ENCODE measurements around the gene IQCK. TPM values are rescaled to one million over a fixed set of nuclear protein-coding genes. Genes with fewer than 3 reads are reported as not detected.

Gene IQCK
- polyA plus RNA-seq, 4 donors = 1.1 to 12.6 (median 5.1) TPM

DNA sequence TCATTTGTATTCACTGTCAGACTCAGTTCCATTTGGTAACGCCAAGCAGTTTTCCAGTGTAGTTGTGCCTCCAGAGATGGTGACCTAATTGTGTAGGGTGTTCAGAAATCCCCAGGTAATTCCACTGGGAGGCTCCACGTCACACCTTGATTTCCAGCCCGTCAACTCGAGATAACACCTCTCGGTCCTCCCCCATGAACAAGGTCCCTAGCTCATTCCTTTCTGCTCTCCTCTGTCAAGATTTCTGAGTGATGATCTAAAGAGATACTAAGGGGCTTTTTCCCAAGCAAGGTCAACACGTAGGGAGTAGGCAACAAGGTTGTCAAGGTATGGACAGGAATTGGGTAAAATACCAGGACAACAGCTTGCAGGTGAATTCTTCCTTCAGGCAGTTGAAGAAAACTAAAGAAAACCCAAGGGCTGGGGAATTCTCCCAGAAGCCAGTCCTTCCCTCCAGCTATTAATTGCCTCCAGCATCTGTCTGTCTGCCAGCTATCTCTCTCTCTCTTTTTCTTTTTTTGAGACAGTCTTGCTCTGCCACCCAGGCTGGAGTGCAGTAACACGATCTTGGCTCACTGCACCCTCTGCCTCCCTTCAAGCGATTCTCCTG is 135.2 kb downstream of the IQCK start:
- no peaks in the 10 kb centered on the region for H3K9me3 ChIP-seq (ENCODE audit: control insufficient read depth in 2 of 2, insufficient read depth in 1 of 2, low read depth in 1 of 2, low read length in 1 of 2)
- DNase-seq (peak in 1 of 2 donors; percentile 24), FAIRE-seq (no peak)
- H3K4me1 ChIP-seq (ENCODE audit: control insufficient read depth in 3 of 3, insufficient read depth in 2 of 3, low read depth in 1 of 3, low read length in 2 of 3) = no peaks in the 10 kb centered on the region
- no peaks in the 10 kb centered on the region for H3K27me3 ChIP-seq (ENCODE audit: control insufficient read depth in 3 of 3, insufficient read depth in 3 of 3, low read length in 3 of 3)
- WGBS, 3 donors = 68 to 77% (median 71%) methylated on average over 8 of the region's 8 CpGs
- no peak overlapping the region for H3K27ac ChIP-seq (ENCODE audit: low read depth in 1 of 3, low read length in 2 of 3)
- H3K36me3 ChIP-seq (ENCODE audit: control insufficient read depth in 3 of 3, insufficient read depth in 2 of 3, low read depth in 1 of 3, low read length in 3 of 3) = peaks cover 0 to 10% (median 2%) of the 10 kb centered on the region in 3 donors
- no peak overlapping the region for H3K4me3 ChIP-seq (ENCODE audit: low read depth in 1 of 3, low read length in 3 of 3)

- Histone ChIP-seq H3K27me3 (ENCODE audit: control insufficient read depth in 3 of 3, insufficient read depth in 3 of 3, low read length in 3 of 3) (no peaks in the 10 kb centered on the region), H3K27ac (ENCODE audit: low read depth in 1 of 3, low read length in 2 of 3) (no peak overlapping the region), H3K36me3 (ENCODE audit: control insufficient read depth in 3 of 3, insufficient read depth in 2 of 3, low read depth in 1 of 3, low read length in 3 of 3) (peaks cover 0 to 17% (median 2%) of the 10 kb centered on the region in 3 donors), H3K4me1 (ENCODE audit: control insufficient read depth in 3 of 3, insufficient read depth in 2 of 3, low read depth in 1 of 3, low read length in 2 of 3) (no peaks in the 10 kb centered on the region), H3K9me3 (ENCODE audit: control insufficient read depth in 2 of 2, insufficient read depth in 1 of 2, low read depth in 1 of 2, low read length in 1 of 2) (no peaks in the 10 kb centered on the region), H3K4me3 (ENCODE audit: low read depth in 1 of 3, low read length in 3 of 3) (no peak overlapping the region)
- FAIRE-seq (no peak), DNase-seq (no peak)
- WGBS, 3 donors = 63 to 68% (median 66%) methylated on average over 7 of the region's 7 CpGs
Observed at GRCh38 chr16:19853742-19854542, 135.9 kb downstream of the IQCK start.

- Histone ChIP-seq H3K27me3 (ENCODE audit: control insufficient read depth in 3 of 3, insufficient read depth in 3 of 3, low read length in 3 of 3) (no peaks in the 10 kb centered on the region), H3K4me3 (ENCODE audit: low read depth in 1 of 3, low read length in 3 of 3) (no peak overlapping the region), H3K4me1 (ENCODE audit: control insufficient read depth in 3 of 3, insufficient read depth in 2 of 3, low read depth in 1 of 3, low read length in 2 of 3) (no peaks in the 10 kb centered on the region), H3K36me3 (ENCODE audit: control insufficient read depth in 3 of 3, insufficient read depth in 2 of 3, low read depth in 1 of 3, low read length in 3 of 3) (peaks cover 0 to 20% (median 2%) of the 10 kb centered on the region in 3 donors), H3K27ac (ENCODE audit: low read depth in 1 of 3, low read length in 2 of 3) (no peak overlapping the region), H3K9me3 (ENCODE audit: control insufficient read depth in 2 of 2, insufficient read depth in 1 of 2, low read depth in 1 of 2, low read length in 1 of 2) (no peaks in the 10 kb centered on the region)
- FAIRE-seq (no peak), DNase-seq (no peak)
- WGBS, 3 donors = 77 to 91% (median 84%) methylated on average over 6 of the region's 6 CpGs
Observed at GRCh38 chr16:19854543-19854876, 136.4 kb downstream of the IQCK start.

DNA sequence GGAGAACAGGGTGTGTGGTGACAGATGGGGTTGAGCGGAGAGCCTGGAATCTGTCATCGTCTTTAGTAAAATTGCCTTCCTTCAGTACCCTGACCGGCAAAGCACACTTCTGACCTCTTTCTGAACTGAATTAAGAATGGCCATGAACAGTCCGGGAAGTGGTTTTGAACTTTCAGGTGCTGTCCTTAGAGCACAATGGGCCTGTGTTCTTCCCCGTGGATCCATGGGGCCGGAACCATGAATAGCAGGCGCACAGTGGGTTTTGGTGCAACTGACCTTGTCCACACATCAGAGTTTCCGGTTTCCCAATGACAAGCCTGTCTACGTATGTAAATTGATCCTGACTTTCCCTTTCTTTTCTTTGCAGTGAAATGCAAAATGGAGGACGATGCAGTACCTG is 138.0 kb downstream of the IQCK start:
- Histone ChIP-seq H3K9me3 (ENCODE audit: control insufficient read depth in 2 of 2, insufficient read depth in 1 of 2, low read depth in 1 of 2, low read length in 1 of 2) (no peaks in the 10 kb centered on the region), H3K27me3 (ENCODE audit: control insufficient read depth in 3 of 3, insufficient read depth in 3 of 3, low read length in 3 of 3) (no peaks in the 10 kb centered on the region), H3K4me3 (ENCODE audit: low read depth in 1 of 3, low read length in 3 of 3) (no peak overlapping the region), H3K36me3 (ENCODE audit: control insufficient read depth in 3 of 3, insufficient read depth in 2 of 3, low read depth in 1 of 3, low read length in 3 of 3) (peaks cover 0 to 30% (median 2%) of the 10 kb centered on the region in 3 donors), H3K27ac (ENCODE audit: low read depth in 1 of 3, low read length in 2 of 3) (no peak overlapping the region), H3K4me1 (ENCODE audit: control insufficient read depth in 3 of 3, insufficient read depth in 2 of 3, low read depth in 1 of 3, low read length in 2 of 3) (no peaks in the 10 kb centered on the region)
- DNase-seq (no peak), FAIRE-seq (no peak)
- 89 to 96% (median 90%) methylated on average over 10 of the region's 10 CpGs for WGBS, 3 donors

GRCh38 chr16:19857593-19858339 is 139.7 kb downstream of the IQCK start:
- H3K4me3 ChIP-seq (ENCODE audit: low read depth in 1 of 3, low read length in 3 of 3) = no peak overlapping the region

DNA sequence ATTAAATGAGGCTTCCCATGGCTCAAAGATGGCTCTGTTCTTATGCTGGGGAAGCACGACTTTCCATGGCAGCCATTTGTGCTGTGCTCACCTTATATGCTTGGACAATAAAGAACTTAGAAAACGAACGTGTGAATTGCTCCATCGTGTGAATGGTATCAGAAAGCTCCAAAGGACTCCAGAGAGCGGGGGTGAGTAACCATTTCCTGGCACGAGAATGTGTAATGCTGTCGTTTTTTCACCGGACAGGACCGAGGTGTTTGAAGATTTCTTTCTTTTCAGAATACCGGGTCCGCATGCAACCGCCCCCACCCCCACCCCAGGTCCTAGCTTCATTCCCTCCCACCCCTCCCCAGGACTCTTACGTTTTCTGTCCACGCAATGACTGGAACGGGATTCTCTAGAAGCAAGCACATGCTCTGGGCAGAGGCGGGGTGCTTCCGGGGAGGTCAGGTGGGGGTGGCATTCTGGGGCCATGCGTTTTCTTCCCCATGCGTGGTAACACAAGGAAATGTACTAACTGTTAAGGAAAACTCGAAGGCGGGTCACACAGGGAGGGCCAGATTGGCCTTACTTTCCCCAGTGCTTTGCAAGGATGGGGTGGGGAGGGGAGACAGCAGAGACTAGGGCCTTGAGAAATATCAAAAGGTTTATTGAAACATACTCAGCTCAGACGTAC is 140.4 kb downstream of the IQCK start:
- Histone ChIP-seq H3K27me3 (ENCODE audit: control insufficient read depth in 3 of 3, insufficient read depth in 3 of 3, low read length in 3 of 3) (no peaks in the 10 kb centered on the region), H3K36me3 (ENCODE audit: control insufficient read depth in 3 of 3, insufficient read depth in 2 of 3, low read depth in 1 of 3, low read length in 3 of 3) (peaks cover 0 to 41% (median 2%) of the 10 kb centered on the region in 3 donors), H3K4me1 (ENCODE audit: control insufficient read depth in 3 of 3, insufficient read depth in 2 of 3, low read depth in 1 of 3, low read length in 2 of 3) (no peaks in the 10 kb centered on the region), H3K27ac (ENCODE audit: low read depth in 1 of 3, low read length in 2 of 3) (no peak overlapping the region), H3K9me3 (ENCODE audit: control insufficient read depth in 2 of 2, insufficient read depth in 1 of 2, low read depth in 1 of 2, low read length in 1 of 2) (no peaks in the 10 kb centered on the region), H3K4me3 (ENCODE audit: low read depth in 1 of 3, low read length in 3 of 3) (no peak overlapping the region)
- WGBS, 3 donors = 85 to 90% (median 89%) methylated on average over 22 of the region's 22 CpGs
- DNase-seq (no peak), FAIRE-seq (no peak)

More at GRCh38 chr16:19857593-19858339, 139.7 kb downstream of the IQCK start:
- no peaks in the 10 kb centered on the region for H3K4me1 ChIP-seq (ENCODE audit: control insufficient read depth in 3 of 3, insufficient read depth in 2 of 3, low read depth in 1 of 3, low read length in 2 of 3)
- H3K36me3 ChIP-seq (ENCODE audit: control insufficient read depth in 3 of 3, insufficient read depth in 2 of 3, low read depth in 1 of 3, low read length in 3 of 3) = peaks cover 0 to 41% (median 2%) of the 10 kb centered on the region in 3 donors
- H3K27me3 ChIP-seq (ENCODE audit: control insufficient read depth in 3 of 3, insufficient read depth in 3 of 3, low read length in 3 of 3) = no peaks in the 10 kb centered on the region
- H3K27ac ChIP-seq (ENCODE audit: low read depth in 1 of 3, low read length in 2 of 3) = no peak overlapping the region
- DNase-seq = no peak
- no peaks in the 10 kb centered on the region for H3K9me3 ChIP-seq (ENCODE audit: control insufficient read depth in 2 of 2, insufficient read depth in 1 of 2, low read depth in 1 of 2, low read length in 1 of 2)
- 82 to 86% (median 82%) methylated on average over 16 of the region's 16 CpGs for WGBS, 3 donors
- no peak for FAIRE-seq

- Histone ChIP-seq H3K9me3 (ENCODE audit: control insufficient read depth in 2 of 2, insufficient read depth in 1 of 2, low read depth in 1 of 2, low read length in 1 of 2) (no peaks in the 10 kb centered on the region), H3K36me3 (ENCODE audit: control insufficient read depth in 3 of 3, insufficient read depth in 2 of 3, low read depth in 1 of 3, low read length in 3 of 3) (peaks cover 0 to 45% (median 2%) of the 10 kb centered on the region in 3 donors), H3K27ac (ENCODE audit: low read depth in 1 of 3, low read length in 2 of 3) (no peak overlapping the region), H3K27me3 (ENCODE audit: control insufficient read depth in 3 of 3, insufficient read depth in 3 of 3, low read length in 3 of 3) (no peaks in the 10 kb centered on the region), H3K4me1 (ENCODE audit: control insufficient read depth in 3 of 3, insufficient read depth in 2 of 3, low read depth in 1 of 3, low read length in 2 of 3) (no peaks in the 10 kb centered on the region), H3K4me3 (ENCODE audit: low read depth in 1 of 3, low read length in 3 of 3) (no peak overlapping the region)
- DNase-seq (no peak), FAIRE-seq (no peak)
- WGBS, 3 donors = 90 to 92% (median 92%) methylated on average over 9 of the region's 9 CpGs
Observed at GRCh38 chr16:19859166-19859565, 141.1 kb downstream of the IQCK start.

GRCh38 chr16:19859603-19860002 is 141.5 kb downstream of the IQCK start:
- Histone ChIP-seq H3K4me1 (ENCODE audit: control insufficient read depth in 3 of 3, insufficient read depth in 2 of 3, low read depth in 1 of 3, low read length in 2 of 3) (no peaks in the 10 kb centered on the region), H3K27me3 (ENCODE audit: control insufficient read depth in 3 of 3, insufficient read depth in 3 of 3, low read length in 3 of 3) (no peaks in the 10 kb centered on the region), H3K4me3 (ENCODE audit: low read depth in 1 of 3, low read length in 3 of 3) (no peak overlapping the region), H3K9me3 (ENCODE audit: control insufficient read depth in 2 of 2, insufficient read depth in 1 of 2, low read depth in 1 of 2, low read length in 1 of 2) (no peaks in the 10 kb centered on the region), H3K27ac (ENCODE audit: low read depth in 1 of 3, low read length in 2 of 3) (no peak overlapping the region), H3K36me3 (ENCODE audit: control insufficient read depth in 3 of 3, insufficient read depth in 2 of 3, low read depth in 1 of 3, low read length in 3 of 3) (peaks cover 0 to 49% (median 2%) of the 10 kb centered on the region in 3 donors)
- 88 to 91% (median 89%) methylated on average over 4 of the region's 4 CpGs for WGBS, 3 donors
- DNase-seq = no peak
- FAIRE-seq = no peak

All from small intestine (tissue), 7 donors.